OCI-M1 (cell line): ENCODE data around the gene FIZ1.

Experiments
- DNase-seq: peaks from one replicate; lab custom pipeline; 2025; lab: John Stamatoyannopoulos, UW

The FIZ1 gene

DNA sequence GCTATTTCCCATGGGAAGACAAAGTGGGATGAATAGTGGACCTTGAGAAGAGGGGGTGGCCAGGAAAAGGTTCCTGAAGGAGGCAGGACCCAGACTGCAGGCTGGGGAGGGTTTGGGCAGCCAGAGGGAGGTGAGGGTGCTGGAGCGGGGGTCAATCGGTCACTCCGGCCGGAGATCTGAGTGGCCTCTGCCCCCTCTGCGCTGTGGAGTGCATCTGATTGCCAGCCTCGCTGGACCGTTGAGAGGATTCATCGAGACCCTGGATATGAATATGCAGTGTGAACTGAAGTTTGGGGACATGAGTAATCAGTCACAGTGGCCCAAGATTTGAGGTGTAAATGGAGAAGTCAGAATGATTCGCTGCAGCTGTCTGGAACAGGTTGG, 36.0 kb upstream of the FIZ1 start:
- no peak for DNase-seq

DNA sequence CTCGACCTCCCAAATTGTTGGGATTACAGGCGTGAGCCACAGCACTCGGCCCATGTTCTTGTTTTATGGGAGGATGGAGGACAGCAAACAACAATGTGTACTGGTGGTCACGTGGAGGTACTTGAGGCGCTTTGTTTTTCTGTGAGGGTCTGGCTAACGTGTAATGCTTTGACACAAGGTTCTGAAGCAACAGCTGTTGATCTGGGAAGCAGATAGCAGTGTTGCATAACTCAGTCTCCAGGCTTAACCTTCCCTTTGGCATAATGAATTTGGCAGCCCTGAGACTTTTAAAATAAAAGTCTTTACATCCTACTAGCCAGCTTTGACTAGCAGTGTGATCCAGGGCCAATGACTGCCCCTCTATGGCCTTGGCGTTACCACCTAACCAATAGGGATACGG, 34.5 kb upstream of the FIZ1 start:
- DNase-seq, result peak; percentile 50

DNA sequence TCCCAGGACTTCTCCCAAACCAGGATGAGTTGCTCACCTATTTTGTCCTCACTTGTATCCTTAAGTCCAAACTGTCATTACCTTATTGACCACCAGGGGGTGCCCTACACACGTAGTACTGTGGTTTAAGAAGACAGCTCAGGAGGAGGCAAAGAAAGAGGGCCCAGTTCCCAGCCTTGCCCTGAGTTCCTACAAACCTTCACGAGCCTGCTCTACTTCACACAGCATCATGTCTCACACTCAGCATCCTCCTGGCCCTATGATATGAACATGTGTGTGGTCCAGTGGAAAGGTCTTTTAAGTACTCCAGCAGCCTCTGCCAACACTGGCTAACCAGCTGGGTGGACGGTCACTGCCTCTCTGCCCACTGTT, 33.1 kb upstream of the FIZ1 start:
- peak; percentile 97 for DNase-seq

DNA sequence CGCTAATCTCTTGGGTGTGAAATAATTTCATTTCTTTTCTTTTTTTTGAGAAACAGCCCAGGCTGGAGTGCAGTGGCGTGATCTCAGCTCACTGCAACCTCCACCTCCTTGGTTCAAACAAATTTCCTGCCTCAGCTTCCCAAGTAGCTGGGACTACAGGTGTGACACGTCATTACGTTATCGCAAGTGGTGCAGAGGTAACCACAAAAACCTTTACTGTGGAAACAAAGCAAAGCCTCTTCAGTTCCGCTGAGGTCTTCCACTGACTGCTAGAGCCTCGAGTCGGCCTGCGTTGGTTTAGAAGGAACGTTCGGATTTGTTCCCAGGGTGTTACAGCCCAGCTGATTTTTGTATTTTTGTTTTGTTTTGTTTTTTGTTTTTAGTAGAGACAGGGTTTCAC, 27.0 kb upstream of the FIZ1 start:
- no peak for DNase-seq

DNA sequence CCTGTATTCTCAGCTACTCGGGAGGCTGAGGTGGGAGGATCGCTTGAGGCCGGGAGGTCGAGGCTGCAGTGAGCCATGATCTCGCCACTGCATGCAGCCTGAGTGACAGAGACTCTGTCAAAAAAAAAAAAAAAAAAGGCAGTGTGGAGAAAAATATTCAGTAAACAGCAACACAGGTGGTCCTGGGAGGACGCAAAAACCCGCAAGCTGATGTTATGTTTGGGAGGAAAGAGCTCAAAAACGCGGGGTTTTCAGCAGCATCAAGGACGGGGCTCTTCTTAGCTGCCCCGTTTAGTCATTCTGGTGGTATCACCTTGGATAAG, 25.6 kb upstream of the FIZ1 start:
- no peak for DNase-seq

DNA sequence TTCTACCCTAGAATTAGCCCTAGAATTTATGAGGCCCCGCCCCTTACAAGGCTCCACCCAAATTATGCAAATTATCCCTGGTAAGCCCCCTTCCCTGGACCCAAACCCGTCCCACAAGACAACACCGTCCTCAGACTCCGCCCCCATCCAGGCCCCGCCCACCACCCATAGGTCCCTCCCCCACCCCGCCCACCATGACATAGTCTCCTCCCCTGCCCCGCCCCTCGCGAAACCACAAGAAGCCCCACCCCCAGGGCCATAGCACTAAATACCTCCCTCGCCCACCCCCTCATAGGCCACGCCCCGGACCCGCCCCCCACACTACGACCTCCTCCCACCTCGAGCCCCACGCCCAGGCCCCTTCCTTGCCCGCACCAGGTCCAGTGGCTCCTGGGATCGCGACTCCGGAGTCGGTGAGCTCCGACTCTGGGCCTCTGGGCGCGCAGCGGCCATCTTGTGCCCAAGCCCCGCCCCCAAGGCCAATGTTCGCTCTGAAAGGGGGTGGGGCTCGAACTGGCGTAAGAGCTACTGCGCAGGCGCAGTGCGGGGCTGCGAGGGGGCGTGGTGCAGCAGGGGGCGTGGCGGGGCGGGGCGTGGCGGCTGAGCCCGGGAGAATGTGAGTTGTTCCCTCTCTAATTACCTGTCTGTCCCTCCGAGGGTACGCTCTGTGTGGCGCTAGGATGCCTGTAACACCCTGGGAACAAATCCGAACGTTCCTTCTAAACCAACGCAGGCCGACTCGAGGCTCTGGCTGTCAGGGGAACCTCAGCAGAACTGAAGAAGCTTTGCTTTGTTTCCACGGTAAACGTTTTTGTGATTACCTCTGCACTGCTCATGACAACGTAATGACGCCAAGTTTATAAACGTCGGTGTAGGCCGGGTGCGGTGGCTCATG, 25.0 kb upstream of the FIZ1 start, which contains the start of gene ZNF784:
Gene ZNF784 (minus strand): TSS at position 458 of the 895 bp plus-strand sequence. CDS start 5 bp downstream, at position 453.
- peak; percentile 97 for DNase-seq

DNA sequence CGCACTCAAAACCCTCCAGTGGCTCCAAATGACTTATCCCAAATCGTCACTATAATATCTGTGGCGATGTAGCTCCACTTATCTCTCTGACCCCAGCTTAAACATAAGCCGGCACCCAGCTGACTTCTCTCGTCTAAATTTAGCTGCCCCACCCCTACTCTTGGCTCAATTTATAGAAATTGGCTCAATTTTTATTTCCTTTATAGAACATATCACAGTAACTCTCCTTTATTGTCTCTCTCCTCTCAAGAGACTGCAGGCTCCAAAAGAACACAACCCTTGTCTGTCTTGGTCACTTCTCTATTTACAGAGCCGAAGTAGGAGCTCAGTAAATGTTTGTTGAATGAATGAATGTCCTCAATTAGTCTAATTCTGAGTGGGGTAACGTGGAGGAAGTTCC, 24.2 kb upstream of the FIZ1 start:
- no peak for DNase-seq

DNA sequence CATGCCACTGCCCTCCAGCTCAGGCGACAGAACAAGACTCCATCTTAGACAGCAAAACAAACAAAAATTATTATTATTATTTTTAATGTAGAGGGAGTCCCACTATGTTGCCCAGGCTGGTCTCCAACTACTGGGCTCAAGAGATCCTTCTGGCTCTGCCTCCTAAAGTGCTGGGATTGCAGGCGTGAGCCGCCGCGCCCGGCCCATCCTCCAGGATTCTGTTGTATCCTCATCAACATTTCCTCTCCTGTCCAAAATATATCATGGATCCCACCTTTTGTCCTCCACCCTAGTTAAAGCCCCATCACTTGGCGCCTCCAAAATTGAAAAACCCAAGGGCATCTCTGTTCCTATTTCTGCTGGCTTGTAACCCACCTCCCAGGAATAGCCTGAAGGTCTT, 23.8 kb upstream of the FIZ1 start:
- DNase-seq, result no peak

DNA sequence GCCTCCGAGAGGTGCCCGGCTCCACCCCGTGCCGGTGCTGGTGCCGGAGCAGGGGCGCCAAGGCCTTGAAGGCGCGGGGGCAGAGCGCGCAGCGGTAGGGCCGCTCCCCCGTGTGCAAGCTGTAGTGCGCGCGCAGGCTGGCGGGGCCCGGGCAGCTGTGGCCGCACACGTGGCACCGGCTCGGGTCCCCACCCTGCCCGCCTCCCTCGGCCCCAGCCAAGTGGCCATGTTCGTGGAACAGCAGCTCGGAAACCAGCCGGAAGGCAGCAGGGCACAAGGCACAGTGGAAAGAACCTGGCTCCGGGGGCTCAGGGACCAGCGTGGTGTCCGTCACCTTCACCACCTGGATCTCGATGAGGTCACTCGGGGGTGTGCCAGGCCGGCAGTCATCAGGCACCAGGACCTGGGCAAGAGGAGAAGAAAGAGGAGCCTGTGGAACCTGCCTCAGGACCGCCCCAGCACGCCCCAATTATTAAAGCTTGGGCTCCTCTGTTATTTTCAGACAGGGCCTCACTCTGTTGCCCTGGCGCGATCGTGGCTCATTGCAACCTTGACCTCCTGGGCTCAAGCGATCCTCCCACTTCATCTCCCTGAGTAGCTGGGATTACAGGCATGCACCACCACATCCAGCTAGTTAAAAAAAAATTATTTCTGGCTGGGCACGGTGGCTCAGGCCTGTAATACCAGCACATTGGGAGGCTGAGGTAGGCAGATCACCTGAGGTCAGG, 23.1 kb upstream of the FIZ1 start:
- no peak for DNase-seq

DNA sequence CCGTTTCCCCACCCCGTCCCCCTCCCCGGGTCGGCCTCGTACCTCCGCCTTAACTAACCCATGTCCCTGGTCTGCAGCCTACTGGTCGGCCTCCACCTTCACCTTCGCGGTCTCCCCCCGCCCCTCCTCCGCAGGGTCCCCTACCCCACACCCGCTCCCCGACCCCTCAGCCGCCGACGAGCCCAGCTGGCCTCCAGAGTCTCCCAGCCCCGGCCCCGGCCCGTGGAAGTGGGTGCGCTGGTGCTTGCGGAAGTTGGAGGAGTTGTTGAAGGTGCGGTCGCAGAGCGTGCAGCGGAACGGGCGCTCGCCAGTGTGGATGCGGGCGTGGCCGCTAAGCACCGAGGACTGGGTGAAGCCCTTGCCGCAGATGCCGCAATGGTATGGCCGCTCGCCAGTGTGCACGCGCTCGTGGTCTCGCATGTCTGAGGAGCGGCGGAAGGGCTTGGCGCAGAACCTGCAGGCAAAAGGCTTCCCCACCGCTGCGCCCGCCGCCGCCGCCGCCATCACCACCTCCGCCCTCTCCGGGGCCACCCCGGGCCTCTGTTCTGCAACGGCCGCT, 22.4 kb upstream of the FIZ1 start:
- no peak for DNase-seq

DNA sequence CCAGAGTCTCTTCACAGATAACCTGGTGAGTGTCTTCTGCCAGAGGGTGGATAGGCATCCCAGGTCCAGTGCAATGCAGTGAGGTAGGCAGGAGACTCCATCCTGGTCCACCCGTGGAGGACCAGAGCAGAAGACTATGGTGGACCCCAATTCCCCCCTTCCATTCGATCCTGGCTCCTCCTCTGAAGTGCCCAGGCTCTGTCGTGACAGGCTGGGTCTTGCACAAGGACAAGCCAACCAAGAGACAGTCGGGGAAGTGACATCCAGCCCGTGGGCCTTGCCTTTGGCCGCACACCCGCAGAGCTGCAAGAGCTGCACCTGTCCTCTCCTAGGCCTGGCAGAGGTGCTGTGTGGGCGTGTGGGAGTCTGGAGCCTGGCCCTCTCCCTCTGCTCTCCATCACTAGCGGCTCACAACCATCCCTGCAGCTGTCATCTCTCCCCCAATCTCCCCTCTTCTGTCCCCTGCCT, 21.9 kb upstream of the FIZ1 start:
- no peak for DNase-seq

DNA sequence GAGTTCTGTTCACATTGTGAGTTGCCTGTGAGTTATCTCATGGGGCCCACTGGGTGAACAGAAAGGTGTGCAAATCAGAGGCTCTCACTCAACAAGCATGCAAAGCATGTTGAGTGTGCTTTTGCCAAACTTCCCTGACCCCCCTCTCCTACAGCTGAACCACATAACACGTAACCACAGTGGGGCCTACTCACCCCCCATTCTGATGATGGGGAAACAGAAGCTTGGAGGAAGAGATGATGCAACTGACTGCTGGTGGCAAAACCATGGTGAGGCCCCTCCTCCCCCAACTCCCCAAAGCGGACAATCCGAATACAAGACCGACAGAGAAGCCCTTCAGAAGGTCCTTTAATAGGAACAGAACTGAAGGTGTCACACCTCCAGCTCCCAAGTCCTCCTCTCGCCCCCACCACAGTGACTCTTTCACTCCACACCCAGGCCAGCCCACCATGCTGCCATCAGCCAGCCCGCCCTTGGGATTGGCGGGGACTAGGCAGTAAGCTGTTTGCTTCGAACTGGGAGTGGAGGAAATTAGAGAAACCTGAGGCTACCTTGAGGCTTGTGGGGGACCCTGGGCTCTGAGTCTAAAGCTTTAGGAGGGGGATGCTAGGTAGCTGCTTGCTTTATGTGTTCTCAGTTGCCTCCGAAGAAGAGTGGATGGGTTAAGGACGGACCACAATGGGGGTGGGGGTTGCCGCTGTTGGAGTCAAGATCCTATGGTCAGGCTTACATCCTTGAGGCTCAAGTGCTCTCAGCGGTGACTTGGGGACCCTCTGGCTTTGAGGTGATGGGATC, 21.3 kb upstream of the FIZ1 start:
- peak; percentile 16 for DNase-seq

DNA sequence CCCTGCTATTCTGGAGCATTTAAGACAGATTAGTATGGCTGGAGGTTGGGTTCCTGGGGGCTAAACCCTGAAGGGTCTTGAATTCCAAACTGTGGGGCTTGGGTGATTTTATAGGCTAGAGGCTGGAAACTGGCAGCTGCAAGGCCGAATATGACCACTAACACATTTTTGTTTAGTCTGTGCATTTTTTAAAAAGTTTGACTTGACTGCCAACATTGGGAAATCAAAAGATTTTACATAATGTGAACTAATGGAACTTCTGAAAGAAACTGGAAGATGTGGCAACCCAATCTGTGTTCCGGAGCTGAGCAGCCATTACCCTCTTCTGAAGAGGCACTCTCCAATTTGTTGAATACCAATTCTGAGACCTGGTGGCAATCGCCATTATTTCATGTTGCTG, 20.0 kb upstream of the FIZ1 start:
- DNase-seq, result no peak

DNA sequence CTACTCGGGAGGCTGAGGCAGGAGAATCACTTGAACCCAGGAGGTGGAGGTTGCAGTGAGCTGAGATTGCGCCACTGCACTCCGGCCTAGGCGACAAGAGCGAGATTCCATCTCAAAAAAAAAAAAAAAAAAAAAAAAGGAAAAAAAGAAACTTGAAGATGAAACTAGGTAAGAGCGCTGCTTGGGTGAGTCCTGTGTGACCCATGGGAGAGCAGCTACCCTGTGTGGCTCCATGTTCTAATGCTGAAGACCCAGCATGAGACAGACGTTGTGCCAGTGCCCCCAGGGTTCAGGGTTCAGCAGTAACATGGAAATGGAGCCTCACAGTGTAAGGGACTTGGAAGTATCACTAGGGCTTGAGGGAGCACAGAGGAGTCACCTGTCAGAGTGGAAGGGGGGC, 19.1 kb upstream of the FIZ1 start:
- DNase-seq, result no peak

DNA sequence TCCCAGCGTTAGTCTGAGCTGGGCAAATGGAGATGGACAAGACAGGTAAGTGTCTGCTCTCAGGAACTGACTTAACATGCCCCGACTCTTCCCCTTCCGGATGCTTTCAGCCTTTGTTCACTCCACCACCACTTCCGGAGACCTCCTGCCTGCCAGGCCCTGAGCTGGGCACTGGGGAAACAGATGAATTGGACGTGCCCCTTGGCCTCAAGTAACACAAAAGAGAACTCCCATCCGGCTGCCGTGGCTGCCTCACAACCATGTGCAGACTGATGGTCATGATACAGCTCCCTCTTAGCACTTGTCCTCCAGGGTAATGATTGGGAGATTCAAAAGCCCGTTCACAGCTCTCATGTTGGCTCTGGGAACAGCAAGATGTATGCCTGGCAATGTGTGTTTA, 18.1 kb upstream of the FIZ1 start:
- no peak for DNase-seq

DNA sequence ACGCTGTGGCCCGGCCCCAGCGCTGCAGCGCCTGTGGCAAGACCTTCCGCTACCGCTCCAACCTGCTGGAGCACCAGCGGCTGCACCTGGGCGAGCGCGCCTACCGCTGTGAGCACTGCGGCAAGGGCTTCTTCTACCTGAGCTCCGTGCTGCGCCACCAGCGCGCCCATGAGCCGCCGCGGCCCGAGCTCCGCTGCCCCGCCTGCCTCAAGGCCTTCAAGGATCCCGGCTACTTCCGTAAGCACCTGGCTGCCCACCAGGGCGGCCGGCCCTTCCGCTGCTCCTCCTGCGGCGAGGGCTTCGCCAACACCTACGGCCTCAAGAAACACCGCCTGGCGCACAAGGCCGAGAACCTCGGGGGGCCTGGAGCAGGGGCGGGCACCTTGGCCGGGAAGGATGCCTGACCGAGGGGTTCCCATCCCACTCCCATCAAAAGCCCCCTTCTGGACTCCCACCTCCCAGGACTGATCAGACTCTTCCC, 17.1 kb upstream of the FIZ1 start:
- DNase-seq, result no peak

DNA sequence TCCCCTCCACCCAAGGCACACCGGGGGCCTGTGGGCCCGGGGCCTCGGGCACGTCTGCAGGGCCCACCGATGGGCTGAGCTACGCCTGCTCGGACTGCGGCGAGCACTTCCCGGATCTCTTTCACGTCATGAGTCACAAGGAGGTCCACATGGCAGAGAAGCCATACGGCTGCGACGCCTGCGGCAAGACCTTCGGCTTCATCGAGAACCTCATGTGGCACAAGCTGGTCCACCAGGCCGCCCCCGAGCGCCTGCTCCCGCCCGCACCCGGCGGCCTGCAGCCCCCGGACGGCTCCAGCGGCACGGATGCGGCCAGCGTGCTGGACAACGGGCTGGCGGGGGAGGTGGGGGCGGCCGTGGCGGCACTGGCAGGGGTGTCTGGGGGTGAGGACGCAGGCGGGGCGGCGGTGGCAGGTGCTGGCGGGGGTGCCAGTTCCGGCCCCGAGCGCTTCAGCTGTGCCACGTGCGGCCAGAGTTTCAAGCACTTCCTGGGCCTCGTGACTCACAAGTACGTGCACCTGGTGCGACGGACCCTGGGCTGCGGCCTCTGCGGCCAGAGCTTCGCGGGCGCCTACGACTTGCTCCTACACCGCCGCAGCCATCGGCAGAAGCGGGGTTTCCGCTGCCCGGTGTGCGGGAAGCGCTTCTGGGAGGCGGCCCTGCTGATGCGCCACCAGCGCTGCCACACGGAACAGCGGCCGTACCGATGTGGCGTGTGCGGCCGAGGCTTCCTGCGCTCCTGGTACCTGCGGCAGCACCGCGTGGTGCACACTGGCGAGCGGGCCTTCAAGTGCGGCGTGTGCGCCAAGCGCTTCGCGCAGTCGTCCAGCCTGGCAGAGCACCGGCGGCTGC, 16.5 kb upstream of the FIZ1 start:
- no peak for DNase-seq

DNA sequence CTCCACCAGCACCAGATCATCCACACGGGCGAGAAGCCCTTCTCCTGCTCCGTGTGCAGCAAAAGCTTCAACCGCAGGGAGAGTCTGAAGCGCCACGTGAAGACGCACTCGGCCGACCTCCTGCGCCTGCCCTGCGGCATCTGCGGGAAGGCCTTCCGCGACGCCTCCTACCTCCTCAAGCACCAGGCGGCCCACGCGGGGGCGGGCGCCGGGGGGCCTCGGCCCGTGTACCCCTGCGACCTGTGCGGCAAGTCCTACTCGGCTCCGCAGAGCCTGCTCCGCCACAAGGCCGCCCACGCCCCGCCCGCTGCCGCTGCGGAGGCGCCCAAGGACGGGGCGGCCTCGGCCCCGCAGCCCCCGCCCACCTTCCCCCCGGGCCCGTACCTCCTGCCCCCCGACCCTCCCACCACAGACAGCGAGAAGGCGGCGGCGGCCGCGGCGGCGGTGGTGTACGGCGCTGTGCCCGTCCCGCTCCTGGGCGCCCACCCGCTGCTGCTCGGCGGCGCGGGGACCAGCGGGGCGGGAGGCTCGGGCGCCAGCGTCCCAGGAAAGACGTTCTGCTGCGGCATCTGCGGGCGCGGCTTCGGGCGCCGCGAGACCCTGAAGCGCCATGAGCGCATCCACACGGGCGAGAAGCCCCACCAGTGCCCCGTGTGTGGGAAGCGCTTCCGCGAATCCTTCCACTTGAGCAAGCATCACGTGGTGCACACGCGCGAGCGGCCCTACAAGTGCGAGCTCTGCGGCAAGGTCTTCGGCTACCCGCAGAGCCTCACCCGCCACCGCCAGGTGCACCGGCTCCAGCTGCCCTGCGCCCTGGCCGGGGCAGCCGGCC, 15.6 kb upstream of the FIZ1 start:
- DNase-seq, result no peak

DNA sequence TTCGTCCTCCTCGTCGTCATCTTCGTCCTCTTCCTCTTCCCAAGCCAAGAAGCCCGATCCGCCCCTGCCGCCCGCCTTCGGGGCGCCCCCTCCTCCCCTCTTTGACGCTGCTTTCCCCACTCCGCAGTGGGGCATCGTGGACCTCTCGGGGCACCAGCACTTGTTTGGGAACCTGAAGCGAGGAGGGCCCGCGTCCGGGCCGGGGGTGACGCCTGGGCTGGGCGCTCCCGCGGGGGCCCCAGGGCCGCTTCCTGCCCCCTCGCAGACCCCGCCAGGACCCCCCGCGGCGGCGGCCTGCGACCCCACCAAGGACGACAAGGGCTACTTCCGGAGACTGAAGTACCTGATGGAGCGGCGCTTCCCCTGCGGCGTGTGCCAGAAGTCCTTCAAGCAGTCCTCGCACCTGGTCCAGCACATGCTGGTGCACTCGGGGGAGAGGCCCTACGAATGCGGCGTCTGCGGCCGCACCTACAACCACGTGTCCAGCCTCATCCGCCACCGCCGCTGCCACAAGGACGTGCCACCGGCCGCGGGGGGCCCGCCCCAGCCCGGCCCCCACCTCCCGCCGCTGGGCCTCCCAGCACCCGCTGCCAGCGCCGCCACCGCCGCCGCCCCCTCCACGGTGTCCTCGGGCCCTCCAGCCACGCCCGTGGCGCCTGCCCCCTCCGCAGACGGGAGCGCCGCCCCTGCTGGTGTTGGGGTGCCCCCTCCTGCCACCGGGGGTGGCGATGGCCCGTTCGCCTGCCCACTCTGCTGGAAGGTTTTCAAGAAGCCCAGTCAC, 14.8 kb upstream of the FIZ1 start:
- DNase-seq, result no peak

DNA sequence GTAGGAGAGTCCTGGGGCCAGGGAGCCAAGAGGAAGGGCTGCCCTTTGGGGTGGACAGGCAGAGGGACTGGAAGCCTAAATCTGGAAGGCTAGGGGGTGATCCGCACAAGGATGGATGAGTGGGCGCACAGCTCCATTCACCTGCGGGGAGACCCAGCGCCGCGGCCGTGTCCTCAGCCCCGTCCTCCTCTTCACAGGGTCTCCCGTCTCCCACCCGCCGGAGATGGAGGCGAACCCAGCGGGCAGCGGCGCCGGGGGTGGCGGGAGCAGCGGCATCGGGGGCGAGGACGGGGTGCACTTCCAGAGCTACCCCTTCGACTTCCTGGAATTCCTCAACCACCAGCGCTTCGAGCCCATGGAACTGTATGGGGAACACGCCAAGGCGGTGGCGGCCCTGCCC, 14.1 kb upstream of the FIZ1 start:
- DNase-seq, result no peak
